Fibroblast of skin of scalp (primary cell): ENCODE measurements around the gene ZBTB33. TPM values are rescaled to one million over a fixed set of nuclear protein-coding genes. Genes with fewer than 3 reads are reported as not detected.

Experiments used
- DNase-seq: peaks from one replicate; pipeline ENCODE4 v3.0.0-alpha.2; 2013
- polyA plus RNA-seq, 2 experiments: library from polyadenylated mRNA; unstranded; fragments of 120-200 nt; gene quantifications; one replicate each; pipeline ENCODE4 v1.2.1, GENCODE V29; 2013; ENCODE audit not compliant: insufficient read length in 2 of 2

ZBTB33 gene, protein sequence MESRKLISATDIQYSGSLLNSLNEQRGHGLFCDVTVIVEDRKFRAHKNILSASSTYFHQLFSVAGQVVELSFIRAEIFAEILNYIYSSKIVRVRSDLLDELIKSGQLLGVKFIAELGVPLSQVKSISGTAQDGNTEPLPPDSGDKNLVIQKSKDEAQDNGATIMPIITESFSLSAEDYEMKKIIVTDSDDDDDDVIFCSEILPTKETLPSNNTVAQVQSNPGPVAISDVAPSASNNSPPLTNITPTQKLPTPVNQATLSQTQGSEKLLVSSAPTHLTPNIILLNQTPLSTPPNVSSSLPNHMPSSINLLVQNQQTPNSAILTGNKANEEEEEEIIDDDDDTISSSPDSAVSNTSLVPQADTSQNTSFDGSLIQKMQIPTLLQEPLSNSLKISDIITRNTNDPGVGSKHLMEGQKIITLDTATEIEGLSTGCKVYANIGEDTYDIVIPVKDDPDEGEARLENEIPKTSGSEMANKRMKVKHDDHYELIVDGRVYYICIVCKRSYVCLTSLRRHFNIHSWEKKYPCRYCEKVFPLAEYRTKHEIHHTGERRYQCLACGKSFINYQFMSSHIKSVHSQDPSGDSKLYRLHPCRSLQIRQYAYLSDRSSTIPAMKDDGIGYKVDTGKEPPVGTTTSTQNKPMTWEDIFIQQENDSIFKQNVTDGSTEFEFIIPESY
- polyA plus RNA-seq (2013, experiment 1 of 2; ENCODE audit: insufficient read length): 9.3 TPM
- 10.7 TPM for polyA plus RNA-seq (2013, experiment 2 of 2; ENCODE audit: insufficient read length)

DNA sequence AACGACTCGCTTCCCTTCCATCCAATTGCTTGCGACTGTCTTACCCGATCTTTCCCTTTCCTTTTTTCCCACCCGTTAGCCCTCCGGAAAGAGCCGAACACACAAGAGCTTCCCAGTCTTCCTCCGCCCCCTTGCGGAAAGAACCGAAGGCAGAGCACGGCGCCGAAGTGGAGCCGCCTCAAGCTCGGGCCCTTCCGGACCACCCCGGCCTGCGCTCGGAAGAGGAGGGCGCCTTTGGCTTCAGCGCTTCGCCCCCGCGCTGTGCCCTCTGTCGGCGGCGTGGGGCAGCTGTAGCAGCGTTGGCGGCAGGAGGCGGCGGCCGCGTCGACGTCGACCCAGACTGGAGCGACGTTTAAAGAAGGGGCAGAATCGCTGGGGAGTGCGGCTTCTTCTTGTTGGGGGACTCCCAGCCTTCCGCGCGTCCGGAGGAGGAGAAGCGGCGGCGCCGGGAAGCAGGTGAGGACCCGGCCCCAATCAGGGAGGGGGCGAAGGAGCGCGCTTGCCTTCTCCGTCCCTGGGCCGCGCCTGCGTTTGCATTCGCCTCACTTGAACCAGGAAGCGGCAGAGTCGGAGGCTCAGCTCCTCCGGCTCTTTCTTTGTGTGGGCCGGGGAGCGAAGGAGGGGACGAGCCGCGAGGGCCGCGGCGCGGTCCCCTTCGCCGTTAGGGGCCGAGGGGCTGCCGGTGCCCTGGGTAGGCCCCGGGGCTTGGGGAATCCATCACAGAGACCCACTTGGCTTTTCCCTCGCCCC, at the start of gene ZBTB33:
ZBTB33 (plus strand) TSS at position 291 of the 750 bp plus-strand sequence. CDS start 2,604 bp downstream, outside the sequence.
- DNase-seq: peak; percentile 95

DNA sequence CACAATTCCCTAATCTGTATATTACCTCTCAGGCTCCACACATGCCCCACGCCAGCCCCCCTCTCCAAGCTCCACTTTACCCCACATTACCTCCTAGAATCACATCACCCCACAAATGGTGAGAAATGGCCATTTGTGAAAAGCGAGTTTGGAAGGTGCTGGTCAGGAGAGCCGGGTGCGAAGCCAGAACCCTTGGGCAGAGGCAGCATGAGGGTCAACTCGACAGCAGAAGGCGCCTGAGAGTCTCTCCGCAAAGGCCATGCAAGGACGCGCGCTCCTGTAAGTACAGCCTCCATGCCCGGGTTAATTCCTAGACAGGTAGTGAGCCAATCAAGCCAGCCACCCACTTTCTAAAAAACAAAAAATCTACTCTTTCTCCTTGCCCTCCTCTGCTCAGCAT, 49.8 kb upstream of the ZBTB33 start:
- DNase-seq: no peak

DNA sequence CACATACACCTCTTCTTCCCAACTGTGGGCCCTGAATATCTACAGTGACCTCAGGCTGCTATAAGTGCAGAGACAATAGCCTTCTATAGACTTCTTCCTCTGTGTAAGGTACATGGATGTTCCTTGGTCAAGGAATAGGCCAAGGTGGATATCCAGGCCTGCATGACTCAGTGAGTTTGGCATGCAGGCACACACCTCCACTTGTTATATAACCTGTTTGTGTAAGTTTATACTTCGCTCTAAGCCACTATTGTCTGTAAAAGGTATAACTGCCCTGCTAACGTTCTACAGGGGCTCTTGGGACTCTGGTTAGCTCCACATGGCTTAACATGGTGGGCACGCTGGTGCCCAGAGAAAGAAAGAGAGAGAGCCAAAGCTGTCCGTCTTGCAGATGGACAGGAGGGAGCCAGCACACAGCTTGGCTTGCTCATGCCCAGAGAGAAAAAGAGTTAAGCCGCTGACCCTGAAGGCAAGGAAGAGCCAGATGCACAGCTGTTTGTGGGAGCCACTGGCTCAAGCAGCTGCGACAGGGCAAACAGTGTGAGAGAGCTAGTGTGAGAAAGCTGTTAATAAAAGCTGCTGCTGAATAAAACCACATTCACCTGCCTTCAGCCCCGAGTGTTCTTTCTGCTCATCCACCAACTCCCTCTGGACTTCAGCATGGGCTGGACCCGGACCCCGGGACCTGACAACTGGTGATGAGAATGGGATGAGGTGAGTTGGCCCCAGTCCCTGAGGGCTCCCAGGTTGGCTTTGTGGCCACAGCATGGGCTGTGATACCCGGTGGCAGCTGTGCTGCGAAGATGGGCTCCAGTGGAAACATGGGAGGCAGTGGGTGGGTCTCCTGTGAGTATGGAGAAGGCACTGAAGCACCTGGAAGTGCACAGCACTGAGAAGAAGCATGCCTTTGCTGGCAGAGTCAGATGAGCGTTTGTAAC, 44.5 kb upstream of the ZBTB33 start:
- DNase-seq: no peak

DNA sequence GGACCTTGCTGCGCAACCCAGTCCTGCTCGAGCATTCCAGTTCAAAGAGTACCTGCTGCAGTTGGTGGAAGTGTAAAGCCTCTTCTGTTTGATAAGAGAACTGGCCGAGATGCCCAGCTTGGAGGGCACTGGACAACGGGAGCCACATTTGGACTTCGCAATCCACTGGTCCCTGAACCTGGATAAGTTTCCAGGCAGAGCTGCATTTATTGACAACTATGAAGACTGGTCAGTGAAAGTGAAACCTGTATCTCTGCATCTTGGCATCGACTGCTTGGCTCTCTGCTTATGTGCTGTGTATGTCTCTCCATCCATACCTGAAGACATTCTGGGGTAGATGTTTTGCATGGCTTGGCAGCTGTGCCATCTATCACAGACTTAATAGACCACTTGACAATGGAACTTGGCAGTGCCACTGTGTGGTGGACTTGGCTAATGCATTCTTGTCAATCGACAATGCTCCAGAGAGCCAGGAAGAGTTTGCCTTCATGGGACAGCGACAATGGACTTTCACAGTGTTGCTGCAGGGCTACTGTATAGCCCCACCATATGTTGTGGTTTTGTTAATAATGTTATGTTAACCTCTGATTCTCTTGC, 43.5 kb upstream of the ZBTB33 start:
- no peak for DNase-seq

DNA sequence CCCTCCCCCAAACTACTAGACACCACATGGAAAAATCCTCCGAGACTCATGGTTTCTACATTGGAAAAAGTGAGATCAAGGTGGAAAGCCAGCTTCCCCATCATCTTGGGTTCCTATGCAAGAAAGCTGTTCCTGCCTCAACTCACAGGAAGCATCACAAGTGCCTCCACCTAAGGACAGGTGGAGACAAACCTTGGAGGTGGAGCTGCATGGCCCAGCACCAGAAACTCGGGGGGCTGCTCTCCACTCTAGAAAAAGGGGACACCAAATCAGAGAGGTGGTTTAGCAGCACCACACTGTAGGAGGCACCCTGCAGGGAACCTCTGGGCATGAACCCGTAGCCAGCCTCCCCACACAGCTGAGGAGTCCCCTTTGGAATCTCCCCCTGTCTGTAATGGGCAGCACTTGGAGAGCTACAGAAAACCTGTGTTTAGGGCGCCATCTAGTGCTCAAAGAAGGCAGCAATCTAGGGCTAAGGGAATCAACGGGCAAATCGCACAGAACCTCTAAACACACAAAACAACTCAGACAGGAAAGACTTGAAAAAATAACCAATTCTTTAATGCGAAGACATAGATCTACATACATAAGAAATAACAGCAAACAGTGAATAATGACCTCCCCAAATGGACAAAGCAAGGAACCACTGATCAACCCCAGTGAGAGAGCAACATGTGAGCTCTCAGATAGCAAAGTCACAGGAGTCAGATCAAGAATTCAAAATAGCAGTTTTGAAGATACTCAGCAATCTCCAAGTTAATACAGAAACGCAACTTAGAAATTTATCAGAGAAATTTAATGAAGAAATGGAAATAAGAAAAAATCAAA, 37.0 kb upstream of the ZBTB33 start:
- DNase-seq: peak; percentile 53

DNA sequence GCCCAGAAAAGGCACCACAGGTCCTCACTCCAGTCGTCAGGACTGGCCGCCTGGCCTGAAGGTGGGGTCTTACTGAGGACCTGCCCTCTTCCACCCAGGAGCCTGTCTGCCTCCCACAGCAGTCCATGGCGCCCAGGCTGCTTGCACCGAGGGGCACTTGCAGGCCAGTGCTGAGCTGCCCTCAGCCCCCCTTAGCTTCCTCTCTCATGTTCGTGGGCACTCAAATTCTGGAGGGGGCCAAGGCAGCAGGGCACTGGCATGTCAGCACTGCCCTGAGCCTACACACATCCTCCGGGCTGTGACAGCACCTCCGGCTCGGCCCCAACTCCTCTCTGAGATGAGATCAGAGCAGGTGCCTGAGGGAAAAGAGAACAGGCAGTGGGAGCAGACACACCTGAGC, 27.2 kb upstream of the ZBTB33 start:
- DNase-seq: no peak

DNA sequence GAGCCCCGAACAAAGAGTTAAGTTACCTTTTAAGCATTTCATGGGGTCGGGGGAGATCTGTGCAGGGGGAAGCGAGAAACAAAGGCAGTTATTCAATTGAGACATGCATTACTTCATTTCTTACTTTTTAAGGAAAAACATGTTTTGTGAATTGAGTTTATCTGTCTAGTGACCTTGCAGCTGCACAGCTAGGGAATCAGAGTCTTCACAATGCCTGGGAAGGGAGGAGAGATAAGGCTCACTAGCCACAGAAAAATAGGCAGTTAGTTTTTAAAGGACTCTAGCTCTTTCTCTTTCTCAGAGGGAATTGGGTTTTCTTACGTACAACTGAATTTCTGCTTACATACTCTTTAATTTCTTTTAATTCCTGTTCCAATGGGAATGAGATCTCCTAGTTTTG, 26.2 kb upstream of the ZBTB33 start:
- no peak for DNase-seq

DNA sequence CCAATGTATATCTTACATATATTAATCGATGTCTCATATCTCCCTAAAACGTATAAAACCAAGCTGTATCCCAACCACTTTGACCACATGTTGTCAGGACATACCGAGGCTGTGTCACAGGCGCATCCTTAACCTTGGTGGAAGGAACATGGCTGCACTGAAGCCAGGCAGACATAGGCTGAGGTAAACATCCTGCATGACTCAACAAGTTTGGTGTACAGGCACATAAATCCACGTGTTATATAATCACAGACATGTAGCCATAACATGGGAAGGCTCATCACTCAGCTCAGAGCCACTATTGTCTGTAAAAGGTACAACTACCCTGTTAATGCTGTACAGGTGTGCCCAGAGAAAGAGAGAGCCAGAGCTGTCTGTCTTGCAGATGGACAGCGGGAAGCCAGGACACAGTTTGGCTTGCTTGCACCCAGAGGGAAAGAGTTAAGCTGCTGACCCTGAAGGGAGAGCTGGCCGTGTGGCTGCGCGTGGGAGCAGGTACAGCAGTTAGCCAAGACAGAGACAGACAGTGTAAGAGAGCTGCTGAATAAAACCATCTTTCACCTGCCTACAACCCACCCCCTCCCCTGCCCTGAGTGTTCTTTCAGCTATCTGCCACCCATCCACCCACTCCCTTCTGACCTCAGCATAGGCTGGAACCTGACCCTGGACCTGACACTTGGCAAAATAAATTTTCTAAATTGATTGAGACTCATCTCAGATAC, 22.3 kb upstream of the ZBTB33 start:
- no peak for DNase-seq

DNA sequence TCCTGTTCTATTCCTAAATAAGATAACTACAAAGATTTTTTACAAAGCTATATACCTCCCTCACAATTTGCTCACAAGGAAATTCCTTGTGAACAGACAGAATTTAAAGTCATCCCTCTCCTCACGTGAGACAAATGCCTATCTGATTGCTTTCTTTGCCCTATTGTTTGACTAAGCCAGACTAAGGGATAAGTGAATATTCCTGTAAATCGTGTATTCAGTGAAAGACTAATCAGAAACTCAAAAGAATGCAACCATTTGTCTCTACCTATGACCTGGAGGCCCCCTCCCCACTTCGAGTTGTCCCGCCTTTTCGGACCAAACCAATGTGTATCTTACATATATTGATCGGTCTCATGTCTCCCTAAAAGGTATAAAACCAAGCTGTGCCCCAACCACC, 15.3 kb upstream of the ZBTB33 start:
- DNase-seq: no peak

DNA sequence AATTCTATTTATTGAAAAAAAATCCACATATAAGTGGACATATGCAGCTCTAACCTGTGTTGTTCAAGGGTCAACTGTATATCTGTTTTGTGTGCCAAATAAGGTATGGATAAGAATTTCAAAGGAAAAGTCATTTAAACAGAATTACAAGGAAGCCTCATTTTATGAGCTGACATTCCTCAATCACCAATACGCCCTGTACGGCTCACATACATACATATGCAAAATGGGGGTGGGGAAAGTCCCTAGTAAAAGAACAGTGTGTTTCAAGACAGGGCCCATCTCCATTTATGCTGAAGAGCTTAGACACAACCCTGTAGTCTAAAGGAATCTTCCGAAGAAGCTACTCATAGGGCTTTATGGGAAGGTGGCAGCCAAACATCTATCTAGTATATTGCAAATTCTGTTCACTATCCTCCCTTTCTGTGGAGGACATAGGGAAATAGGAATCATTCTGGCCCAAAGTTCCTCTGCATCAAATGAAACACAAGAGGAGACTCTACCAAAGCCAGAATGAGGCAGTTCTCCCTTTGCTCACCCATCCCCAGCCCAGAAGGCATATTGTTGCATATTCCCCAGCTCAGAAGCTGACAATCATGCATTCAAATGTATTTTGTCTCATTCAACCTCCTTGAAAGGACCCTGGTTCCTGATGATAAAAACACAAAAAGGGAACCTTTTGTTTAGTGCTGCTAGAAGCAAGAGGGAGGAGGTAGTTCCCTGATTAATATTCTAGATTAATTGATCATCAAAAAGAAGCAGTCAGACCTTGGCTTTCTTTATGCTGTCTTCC, 13.7 kb upstream of the ZBTB33 start:
- no peak for DNase-seq

DNA sequence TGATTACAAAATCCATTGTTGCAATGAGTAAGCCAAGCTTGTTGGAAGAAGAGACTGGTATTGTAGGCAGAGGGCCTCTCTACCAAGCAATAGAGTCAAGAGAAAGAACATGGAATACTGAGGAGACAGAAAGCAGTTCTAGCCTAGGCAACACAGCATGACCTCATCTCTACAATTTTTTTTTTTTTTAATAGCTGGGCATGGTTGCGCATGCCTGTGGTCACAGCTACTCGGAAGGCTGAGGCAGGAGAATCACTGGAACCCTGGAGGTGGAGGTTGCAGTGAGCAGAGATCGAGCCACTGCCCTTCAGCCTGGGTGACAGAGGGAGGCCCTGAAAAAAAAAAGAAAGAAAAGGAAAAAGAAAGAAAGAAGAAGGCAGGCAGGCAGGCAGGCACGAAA, 11.7 kb upstream of the ZBTB33 start:
- no peak for DNase-seq

DNA sequence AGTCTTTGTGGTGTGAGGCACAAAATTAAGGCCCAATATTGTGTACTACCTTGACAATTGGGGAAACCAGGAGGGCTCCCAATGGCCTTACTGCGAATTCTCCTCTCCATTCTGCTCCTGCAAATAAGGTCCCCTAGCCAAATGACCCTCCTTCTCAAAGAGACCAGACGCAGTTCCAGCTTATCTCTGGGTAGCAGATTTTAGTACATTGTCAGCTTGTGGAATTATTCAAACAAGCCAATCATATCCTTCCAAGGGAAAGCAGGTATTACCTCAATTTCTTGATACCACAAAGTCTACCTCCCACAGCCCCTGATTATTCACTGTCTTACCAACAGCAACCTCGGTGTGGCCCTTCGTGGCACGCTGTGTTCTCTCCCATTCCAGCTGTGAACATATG, 7.8 kb upstream of the ZBTB33 start:
- DNase-seq: no peak

DNA sequence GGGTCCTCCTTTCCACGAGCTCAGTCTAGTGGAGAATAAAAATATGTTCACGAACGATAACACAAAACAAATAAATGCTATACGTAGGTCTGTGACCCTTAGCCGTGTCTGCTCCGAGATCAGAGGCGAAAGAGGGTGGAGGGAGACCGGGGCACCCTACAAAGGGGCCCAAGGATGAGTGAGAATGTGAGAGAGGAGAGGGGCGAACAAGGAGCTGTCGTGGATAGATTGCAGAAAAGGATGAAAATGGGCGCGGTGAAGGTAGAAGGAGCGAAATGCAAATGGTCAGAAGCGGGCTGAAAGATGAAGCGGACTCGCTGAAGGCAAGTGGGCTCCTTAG, 6.2 kb upstream of the ZBTB33 start:
- DNase-seq: no peak

DNA sequence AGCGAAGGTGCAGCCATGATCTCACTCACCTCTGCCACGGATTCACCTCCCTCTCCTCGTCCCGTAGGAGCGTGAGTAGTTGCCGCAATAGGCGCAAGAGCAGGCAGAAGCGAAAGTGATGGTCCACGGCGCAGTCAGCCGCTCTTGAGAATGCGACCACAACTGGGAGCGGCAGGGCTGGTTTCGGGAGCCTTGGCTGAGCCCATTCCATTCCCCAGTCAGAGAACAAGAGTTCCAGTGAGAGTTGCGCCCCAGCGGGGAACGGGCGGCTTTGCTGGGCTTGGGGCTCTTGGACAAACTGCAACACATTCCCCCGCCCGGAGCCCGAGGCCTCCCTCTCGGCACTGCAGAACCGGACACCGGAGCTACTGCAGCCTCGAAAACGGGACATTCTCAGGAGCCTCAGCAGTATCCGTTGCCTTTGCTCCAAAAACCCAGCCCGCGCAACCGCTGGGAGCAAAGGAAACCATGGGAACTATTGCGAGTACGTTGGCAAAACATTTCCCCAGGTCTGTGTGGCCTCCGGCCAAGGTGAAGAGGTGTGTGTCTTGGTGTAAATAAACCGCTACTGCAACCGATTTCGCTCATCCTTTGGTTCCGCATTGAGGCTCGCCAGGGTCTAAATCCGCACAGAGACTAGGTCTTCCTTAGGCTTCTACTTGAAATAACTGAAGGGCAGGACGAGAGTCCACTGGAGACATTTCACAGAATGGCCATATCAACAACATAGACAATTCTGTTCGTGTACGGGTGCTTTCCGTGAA, 5.7 kb upstream of the ZBTB33 start:
- peak; percentile 80 for DNase-seq

DNA sequence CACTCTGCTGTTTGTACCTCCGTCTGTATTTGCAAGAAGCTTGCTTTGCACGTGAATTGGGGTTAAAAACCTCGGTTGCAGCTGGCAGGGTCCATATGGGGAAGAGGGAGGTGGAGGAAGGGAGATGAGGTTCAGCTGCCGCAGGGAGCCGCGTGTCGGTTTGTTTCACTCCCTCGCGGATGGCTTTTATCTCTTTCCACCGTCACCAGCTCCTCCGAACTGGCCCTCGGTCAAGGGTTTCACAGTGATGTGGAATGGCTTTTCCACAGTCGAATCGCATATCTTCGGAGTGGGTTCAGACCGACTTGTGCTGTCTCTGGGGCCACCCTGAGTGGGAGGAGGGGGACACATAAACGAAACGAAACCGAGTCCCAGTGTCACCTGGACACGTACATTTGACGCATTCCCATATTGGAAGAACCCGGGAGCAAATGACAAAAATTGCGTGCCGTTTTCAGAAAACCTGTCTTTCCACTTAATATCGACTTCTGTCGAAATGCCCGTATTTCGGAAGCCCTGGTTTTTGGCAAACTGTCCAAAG, 929 bp downstream of the ZBTB33 start:
- peak; percentile 3 for DNase-seq

DNA sequence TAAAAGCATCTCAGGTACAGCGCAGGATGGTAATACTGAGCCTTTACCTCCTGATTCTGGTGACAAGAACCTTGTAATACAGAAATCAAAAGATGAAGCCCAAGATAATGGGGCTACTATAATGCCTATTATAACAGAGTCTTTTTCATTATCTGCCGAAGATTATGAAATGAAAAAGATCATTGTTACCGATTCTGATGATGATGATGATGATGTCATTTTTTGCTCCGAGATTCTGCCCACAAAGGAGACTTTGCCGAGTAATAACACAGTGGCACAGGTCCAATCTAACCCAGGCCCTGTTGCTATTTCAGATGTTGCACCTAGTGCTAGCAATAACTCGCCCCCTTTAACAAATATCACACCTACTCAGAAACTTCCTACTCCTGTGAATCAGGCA, 3.2 kb downstream of the ZBTB33 start:
- DNase-seq: no peak

DNA sequence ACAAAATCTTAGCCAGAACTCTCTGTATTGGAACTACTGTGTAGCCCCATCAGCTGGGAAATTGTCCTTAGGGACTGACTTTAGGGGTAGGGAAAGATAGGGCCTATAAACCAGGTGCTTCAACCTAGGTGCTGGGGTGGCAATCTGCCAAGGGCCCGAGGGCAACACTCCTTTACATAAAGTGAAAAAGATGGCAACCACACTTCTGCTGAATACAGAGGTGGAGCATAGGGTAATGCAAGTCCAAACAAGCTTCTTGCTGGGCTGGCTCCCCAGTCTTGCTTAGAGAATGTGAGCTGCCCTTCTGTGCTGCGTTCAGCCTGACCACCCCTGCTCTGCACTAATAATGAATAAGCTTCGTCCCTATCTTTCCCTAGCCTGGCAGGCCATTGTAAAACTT, 9.8 kb downstream of the ZBTB33 start:
- DNase-seq: no peak
